ENCODE results near the gene CTSW.
A peak's percentile ranks its signal among the peaks of the same experiment; 100 is the strongest.

DNA sequence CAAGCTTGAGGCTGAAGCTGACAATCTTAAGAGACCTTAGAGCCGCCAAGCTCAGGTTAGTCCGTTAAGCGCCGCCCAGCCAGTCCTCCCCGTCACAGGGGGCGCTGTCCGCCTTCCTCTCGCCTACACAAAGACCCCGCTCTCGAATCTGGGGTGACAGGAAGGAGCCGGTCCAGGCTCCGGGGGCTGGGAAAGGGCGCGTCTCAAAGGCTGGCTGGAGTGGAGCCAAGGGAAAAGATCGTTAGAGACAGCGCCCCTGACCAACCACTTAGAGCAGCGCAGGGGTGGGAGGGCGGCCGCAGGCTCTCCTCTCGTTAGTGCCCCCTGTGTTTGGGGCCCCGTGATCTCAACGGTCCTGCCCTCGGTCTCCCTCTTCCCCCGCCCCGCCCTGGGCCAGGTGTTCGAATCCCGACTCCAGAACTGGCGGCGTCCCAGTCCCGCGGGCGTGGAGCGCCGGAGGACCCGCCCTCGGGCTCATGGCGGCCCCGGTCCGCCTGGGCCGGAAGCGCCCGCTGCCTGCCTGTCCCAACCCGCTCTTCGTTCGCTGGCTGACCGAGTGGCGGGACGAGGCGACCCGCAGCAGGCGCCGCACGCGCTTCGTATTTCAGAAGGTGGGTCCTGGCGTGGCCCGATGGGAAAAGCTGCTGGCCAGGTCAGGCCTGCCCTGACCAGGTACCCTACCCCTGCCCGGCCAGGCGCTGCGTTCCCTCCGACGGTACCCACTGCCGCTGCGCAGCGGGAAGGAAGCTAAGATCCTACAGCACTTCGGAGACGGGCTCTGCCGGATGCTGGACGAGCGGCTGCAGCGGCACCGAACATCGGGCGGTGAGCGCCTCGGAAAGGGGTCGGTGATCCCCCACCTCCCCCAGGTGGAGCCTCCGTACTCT is 19.1 kb upstream of the CTSW start, which contains the start of gene MUS81:
- peak; percentile 59 for TF ChIP-seq POLR2A (IDR thresholded peaks at IDR 0.05; ENCODE audit: extremely low read depth, insufficient read length)
- TF ChIP-seq, protein P1, sequence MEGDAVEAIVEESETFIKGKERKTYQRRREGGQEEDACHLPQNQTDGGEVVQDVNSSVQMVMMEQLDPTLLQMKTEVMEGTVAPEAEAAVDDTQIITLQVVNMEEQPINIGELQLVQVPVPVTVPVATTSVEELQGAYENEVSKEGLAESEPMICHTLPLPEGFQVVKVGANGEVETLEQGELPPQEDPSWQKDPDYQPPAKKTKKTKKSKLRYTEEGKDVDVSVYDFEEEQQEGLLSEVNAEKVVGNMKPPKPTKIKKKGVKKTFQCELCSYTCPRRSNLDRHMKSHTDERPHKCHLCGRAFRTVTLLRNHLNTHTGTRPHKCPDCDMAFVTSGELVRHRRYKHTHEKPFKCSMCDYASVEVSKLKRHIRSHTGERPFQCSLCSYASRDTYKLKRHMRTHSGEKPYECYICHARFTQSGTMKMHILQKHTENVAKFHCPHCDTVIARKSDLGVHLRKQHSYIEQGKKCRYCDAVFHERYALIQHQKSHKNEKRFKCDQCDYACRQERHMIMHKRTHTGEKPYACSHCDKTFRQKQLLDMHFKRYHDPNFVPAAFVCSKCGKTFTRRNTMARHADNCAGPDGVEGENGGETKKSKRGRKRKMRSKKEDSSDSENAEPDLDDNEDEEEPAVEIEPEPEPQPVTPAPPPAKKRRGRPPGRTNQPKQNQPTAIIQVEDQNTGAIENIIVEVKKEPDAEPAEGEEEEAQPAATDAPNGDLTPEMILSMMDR (IDR thresholded peaks at IDR 0.05; ENCODE audit: low read depth, low read length) = peak; percentile 83
